Activated naive CD8-positive, alpha-beta T cell treated with anti-CD3 and anti-CD28 coated beads, Interleukin-2, amount 50 U/mL, for 24 hours (primary cell): Measurements from ENCODE around the gene HBA2.
"Not testable (repeated sequence)": the region's sequence is repeated elsewhere in the genome, so short reads cannot be mapped to it uniquely, and the experiment has no call there.

Experiments
- ATAC-seq: fragments of 150-1000 bp; cut with Tn5 transposase; one replicate; pipeline ENCODE4 v1.10.0; 2021
- DNase-seq: peaks from one replicate; pipeline ENCODE4 v3.0.0; 2021
- H3K27ac Mint-ChIP-seq: one replicate; pipeline ENCODE4 v1.8.0; 2021; ENCODE audit warnings: mild to moderate bottlenecking, mixed read lengths
- H3K27me3 Mint-ChIP-seq: one replicate; pipeline ENCODE4 v1.8.0; 2021; ENCODE audit warnings: mixed read lengths
- H3K36me3 Mint-ChIP-seq: one replicate; pipeline ENCODE4 v1.8.0; 2021; ENCODE audit warnings: low read depth, mixed read lengths
- H3K4me1 Mint-ChIP-seq: one replicate; pipeline ENCODE4 v1.8.0; 2021; ENCODE audit warnings: mixed read lengths
- H3K4me3 Mint-ChIP-seq: one replicate; pipeline ENCODE4 v1.8.0; 2021; ENCODE audit warnings: mild to moderate bottlenecking, moderate library complexity, mixed read lengths
- H3K9me3 Mint-ChIP-seq: one replicate; pipeline ENCODE4 v1.8.0; 2021; ENCODE audit warnings: mixed read lengths

HBA2 gene

GRCh38 chr16:149024-149660 lies 23.5 kb upstream of the HBA2 start:
- no peaks in the 10 kb centered on the region for H3K36me3 Mint-ChIP-seq
- H3K9me3 Mint-ChIP-seq: no peaks in the 10 kb centered on the region
- no peak overlapping the region for H3K4me3 Mint-ChIP-seq
- peaks cover 33% of the 10 kb centered on the region for H3K27me3 Mint-ChIP-seq
- H3K4me1 Mint-ChIP-seq: no peaks in the 10 kb centered on the region
- no peak for ATAC-seq
- no peak for DNase-seq
- no peak overlapping the region for H3K27ac Mint-ChIP-seq

GRCh38 chr16:152141-153128 lies 20.2 kb upstream of the HBA2 start, which contains the start of gene HBZ:
TSS of gene HBZ (plus strand) at chr16:152644. CDS start at chr16:152910, 266 bp downstream.
- no peaks in the 10 kb centered on the region for H3K9me3 Mint-ChIP-seq
- peaks cover 50% of the 10 kb centered on the region for H3K27me3 Mint-ChIP-seq
- H3K4me3 Mint-ChIP-seq: no peak within 1 kb of the TSS
- H3K36me3 Mint-ChIP-seq: no peaks in the 10 kb centered on the region
- ATAC-seq (no peak), DNase-seq (no peak)
- peaks cover 5% of the 10 kb centered on the region for H3K4me1 Mint-ChIP-seq
- no peak within 1 kb of the TSS for H3K27ac Mint-ChIP-seq

- not testable (repeated sequence) for H3K36me3 Mint-ChIP-seq, H3K27ac Mint-ChIP-seq, H3K9me3 Mint-ChIP-seq, DNase-seq, H3K4me3 Mint-ChIP-seq, H3K4me1 Mint-ChIP-seq
- H3K27me3 Mint-ChIP-seq: peaks cover 54% of the 10 kb centered on the region
- ATAC-seq: peak; percentile 27
These were observed 19.6 kb upstream of the HBA2 start for GRCh38 chr16:153129-153521.

GRCh38 chr16:153550-154216 lies 19.0 kb upstream of the HBA2 start:
- not testable (repeated sequence) for H3K4me1 Mint-ChIP-seq, DNase-seq, H3K27ac Mint-ChIP-seq, H3K9me3 Mint-ChIP-seq, H3K36me3 Mint-ChIP-seq, H3K4me3 Mint-ChIP-seq
- ATAC-seq: peak; percentile 50
- peaks cover 49% of the 10 kb centered on the region for H3K27me3 Mint-ChIP-seq

GRCh38 chr16:154217-155030 lies 18.3 kb upstream of the HBA2 start:
- DNase-seq (no peak), ATAC-seq (peak; percentile 31)
- Mint-ChIP-seq H3K27me3 (peaks cover 47% of the 10 kb centered on the region), H3K4me1 (peaks cover 5% of the 10 kb centered on the region), H3K9me3 (no peaks in the 10 kb centered on the region), H3K36me3 (no peaks in the 10 kb centered on the region), H3K27ac (no peak overlapping the region), H3K4me3 (peak overlapping the region; percentile 50)

GRCh38 chr16:155031-155398 lies 17.7 kb upstream of the HBA2 start:
- no peak overlapping the region for H3K27ac Mint-ChIP-seq
- no peaks in the 10 kb centered on the region for H3K36me3 Mint-ChIP-seq
- DNase-seq (no peak), ATAC-seq (no peak)
- H3K4me1 Mint-ChIP-seq: peaks cover 5% of the 10 kb centered on the region
- peaks cover 49% of the 10 kb centered on the region for H3K27me3 Mint-ChIP-seq
- H3K4me3 Mint-ChIP-seq: peak overlapping the region; percentile 50
- H3K9me3 Mint-ChIP-seq: no peaks in the 10 kb centered on the region

GRCh38 chr16:159136-159849 lies 13.4 kb upstream of the HBA2 start:
- Mint-ChIP-seq H3K9me3 (no peaks in the 10 kb centered on the region), H3K4me1 (peaks cover 6% of the 10 kb centered on the region), H3K27me3 (peaks cover 39% of the 10 kb centered on the region), H3K36me3 (no peaks in the 10 kb centered on the region), H3K27ac (no peak overlapping the region), H3K4me3 (no peak overlapping the region)
- ATAC-seq: no peak
- DNase-seq: no peak

- not testable (repeated sequence) for DNase-seq, H3K27ac Mint-ChIP-seq, H3K9me3 Mint-ChIP-seq, H3K4me3 Mint-ChIP-seq, H3K36me3 Mint-ChIP-seq, ATAC-seq, H3K4me1 Mint-ChIP-seq
- H3K27me3 Mint-ChIP-seq: peaks cover 33% of the 10 kb centered on the region
These were observed 12.4 kb upstream of the HBA2 start for GRCh38 chr16:160242-160641.

- ATAC-seq (no peak), DNase-seq (no peak)
- Mint-ChIP-seq H3K9me3 (no peaks in the 10 kb centered on the region), H3K27me3 (peaks cover 33% of the 10 kb centered on the region), H3K4me1 (peaks cover 3% of the 10 kb centered on the region), H3K27ac (no peak overlapping the region), H3K4me3 (no peak overlapping the region), H3K36me3 (no peaks in the 10 kb centered on the region)
These were observed 11.9 kb upstream of the HBA2 start for GRCh38 chr16:160691-161190.

GRCh38 chr16:162271-162991 lies 10.2 kb upstream of the HBA2 start:
- H3K27me3 Mint-ChIP-seq: peaks cover 36% of the 10 kb centered on the region
- no peak for ATAC-seq
- no peak for DNase-seq
- no peaks in the 10 kb centered on the region for H3K9me3 Mint-ChIP-seq
- no peaks in the 10 kb centered on the region for H3K36me3 Mint-ChIP-seq
- peaks cover 4% of the 10 kb centered on the region for H3K4me1 Mint-ChIP-seq
- no peak overlapping the region for H3K27ac Mint-ChIP-seq
- H3K4me3 Mint-ChIP-seq: no peak overlapping the region

GRCh38 chr16:163139-163538 lies 9.5 kb upstream of the HBA2 start:
- H3K9me3 Mint-ChIP-seq, DNase-seq, H3K4me3 Mint-ChIP-seq, ATAC-seq, H3K27ac Mint-ChIP-seq, H3K36me3 Mint-ChIP-seq, H3K4me1 Mint-ChIP-seq: not testable (repeated sequence)
- peaks cover 38% of the 10 kb centered on the region for H3K27me3 Mint-ChIP-seq

GRCh38 chr16:163696-164095 lies 9.0 kb upstream of the HBA2 start:
- ATAC-seq: peak; percentile 40
- DNase-seq, H3K4me3 Mint-ChIP-seq, H3K9me3 Mint-ChIP-seq, H3K4me1 Mint-ChIP-seq, H3K36me3 Mint-ChIP-seq, H3K27ac Mint-ChIP-seq: not testable (repeated sequence)
- peaks cover 44% of the 10 kb centered on the region for H3K27me3 Mint-ChIP-seq
